MV-4-11 (cell line): ENCODE results near the gene RNASE9.
"Not testable (repeated sequence)": the region's sequence is repeated elsewhere in the genome, so short reads cannot be mapped to it uniquely, and the experiment has no call there.

Experiments used
- DNase-seq: peaks from one replicate; lab custom pipeline; 2025; lab: John Stamatoyannopoulos, UW

RNASE9 gene

GRCh38 chr14:20560961-20561360, at the start of gene RNASE9:
RNASE9 (minus strand) TSS chr14:20561047.
- no peak for DNase-seq

- DNase-seq = peak; percentile 74
These were observed 49.3 kb upstream of the RNASE9 start for GRCh38 chr14:20610002-20610765.

GRCh38 chr14:20609215-20610001, 48.6 kb upstream of the RNASE9 start:
- peak; percentile 81 for DNase-seq

GRCh38 chr14:20608383-20609110, 47.7 kb upstream of the RNASE9 start:
- DNase-seq = no peak

GRCh38 chr14:20607617-20608016, 46.8 kb upstream of the RNASE9 start:
- peak; percentile 51 for DNase-seq

- no peak for DNase-seq
These were observed 46.0 kb upstream of the RNASE9 start for GRCh38 chr14:20606902-20607242.

- peak; percentile 20 for DNase-seq
These were observed 45.5 kb upstream of the RNASE9 start for GRCh38 chr14:20606190-20606901.

- no peak for DNase-seq
These were observed 43.2 kb upstream of the RNASE9 start for GRCh38 chr14:20603813-20604690.

- no peak for DNase-seq
These were observed 41.7 kb upstream of the RNASE9 start for GRCh38 chr14:20602583-20602982.

- no peak for DNase-seq
These were observed 40.7 kb upstream of the RNASE9 start for GRCh38 chr14:20601522-20601921.

GRCh38 chr14:20597108-20597507, 36.3 kb upstream of the RNASE9 start:
- no peak for DNase-seq

GRCh38 chr14:20595726-20596125, 34.9 kb upstream of the RNASE9 start:
- not testable (repeated sequence) for DNase-seq

GRCh38 chr14:20592574-20592973, 31.7 kb upstream of the RNASE9 start:
- DNase-seq = no peak

GRCh38 chr14:20591235-20591634, 30.4 kb upstream of the RNASE9 start, which contains the start of gene RNASE12:
RNASE12 (minus strand) TSS chr14:20591376; CDS start chr14:20590723, 653 bp downstream.
- DNase-seq = no peak

GRCh38 chr14:20587489-20588154, 26.8 kb upstream of the RNASE9 start, which contains the start of gene RNASE11:
RNASE11 (minus strand) TSS chr14:20588001.
- DNase-seq = no peak

GRCh38 chr14:20583908-20584307, 23.1 kb upstream of the RNASE9 start:
- peak; percentile 52 for DNase-seq

GRCh38 chr14:20583142-20583541, 22.3 kb upstream of the RNASE9 start:
- DNase-seq = no peak

GRCh38 chr14:20580242-20580641, 19.4 kb upstream of the RNASE9 start:
- no peak for DNase-seq

- no peak for DNase-seq
These were observed 18.1 kb upstream of the RNASE9 start for GRCh38 chr14:20578784-20579502.

- no peak for DNase-seq
These were observed 17.5 kb upstream of the RNASE9 start for GRCh38 chr14:20578325-20578724.
